ENCODE results near the gene EXOC3L1.

Gene EXOC3L1

GRCh38 chr16:67142342-67142741 lies 47.6 kb downstream of the EXOC3L1 start:
- Mint-ChIP-seq H3K4me3 (no peak overlapping the region), H3K36me3 (peaks cover 53% of the 10 kb centered on the region)
- CTCF ChIA-PET, result interaction anchor here (0.8 to 1.2 kb wide), 4 partner anchors 8 to 181 kb away, joined by 3 read pairs; partner anchors contain the start of genes B3GNT9, CES3 and PHAF1

GRCh38 chr16:67141391-67141790 lies 48.5 kb downstream of the EXOC3L1 start:
- Mint-ChIP-seq H3K27ac (no peak overlapping the region), H3K36me3 (peaks cover 51% of the 10 kb centered on the region), H3K27me3 (no peaks in the 10 kb centered on the region), H3K4me3 (no peak overlapping the region), H3K9me3 (no peaks in the 10 kb centered on the region), H3K4me1 (no peaks in the 10 kb centered on the region)
- no peak for DNase-seq
- CTCF ChIA-PET, result interaction anchor here (0.6 to 1.2 kb wide), 9 partner anchors 9 to 180 kb away, joined by 3 to 7 read pairs (median 3); partner anchors contain the start of genes B3GNT9, CES3, NOL3 and PHAF1

More at GRCh38 chr16:67142342-67142741, 47.6 kb downstream of the EXOC3L1 start:
- Mint-ChIP-seq H3K27me3 (no peaks in the 10 kb centered on the region), H3K27ac (no peak overlapping the region), H3K4me1 (no peaks in the 10 kb centered on the region), H3K9me3 (no peaks in the 10 kb centered on the region)
- DNase-seq, result no peak

GRCh38 chr16:67137605-67138004 lies 52.3 kb downstream of the EXOC3L1 start:
- CTCF ChIA-PET, result interaction anchor here (1.1 kb wide), 1 partner anchor 17 kb away, joined by 3 read pairs; no protein-coding TSS in a partner anchor
- no peaks in the 10 kb centered on the region for H3K9me3 Mint-ChIP-seq
- H3K27me3 Mint-ChIP-seq, result no peaks in the 10 kb centered on the region
- no peak overlapping the region for H3K27ac Mint-ChIP-seq
- peaks cover 37% of the 10 kb centered on the region for H3K36me3 Mint-ChIP-seq
- H3K4me3 Mint-ChIP-seq, result no peak overlapping the region
- DNase-seq, result no peak
- H3K4me1 Mint-ChIP-seq, result no peaks in the 10 kb centered on the region

Measured in activated naive CD4-positive, alpha-beta T cell treated with anti-CD3 and anti-CD28 coated beads, Interleukin-2, amount 10 ng/mL, durations not matched to agents 7 days and 5 days (primary cell).